Measurements from ENCODE around the gene PLA2R1. TPM values are rescaled to one million over a fixed set of nuclear protein-coding genes. Genes with fewer than 3 reads are reported as not detected.

Gene PLA2R1
- polyA plus RNA-seq, 1 of the 3 experiments (the other 2 are of a cell fraction) = not detected

DNA sequence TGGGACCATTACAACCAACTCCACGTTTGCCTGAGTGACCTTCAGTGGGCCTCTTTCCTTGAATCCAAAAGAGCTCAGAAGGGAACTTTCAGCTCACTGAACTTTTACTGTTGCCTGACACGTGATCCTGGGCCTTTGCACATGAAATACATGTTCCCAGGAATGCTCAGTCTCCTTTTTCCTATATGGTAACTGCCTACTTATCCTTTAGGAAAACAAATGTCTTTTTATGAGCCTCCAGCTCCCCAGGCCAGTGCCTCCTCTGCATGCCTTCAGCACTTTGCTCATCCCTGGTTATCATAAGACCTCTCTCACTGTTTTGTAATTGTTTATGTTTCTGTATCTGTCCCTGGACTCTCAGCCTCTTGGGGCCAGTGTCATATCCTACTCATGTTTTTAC, 5.1 kb downstream of the PLA2R1 start:
- TF ChIP-seq FOXM1 (IDR thresholded peaks at IDR 0.05; ENCODE audit: low read depth) (no peak), JUND (IDR thresholded peaks at IDR 0.05) (no peak), FOXJ3 (CRISPR knock-in tag; IDR thresholded peaks at IDR 0.05) (no peak), EP300 (IDR thresholded peaks at IDR 0.05; ENCODE audit: borderline replicate concordance in 1 of 2, low read depth in 1 of 2, low read length in 1 of 2) (no peak), GATA2 (CRISPR knock-in tag; IDR thresholded peaks at IDR 0.05) (no peak)
- no peaks in the 10 kb centered on the region for H3K9me2 ChIP-seq
- no peak overlapping the region for H3K9ac ChIP-seq
- no peak for DNase-seq
- H3F3A ChIP-seq (replicated peaks; ENCODE audit: insufficient read depth) = no peaks in the 10 kb centered on the region
- no peak overlapping the region for H3K27ac ChIP-seq (ENCODE audit: low read depth in 2 of 2, low read length in 1 of 2)
- H4K20me1 ChIP-seq (ENCODE audit: insufficient read depth) = no peaks in the 10 kb centered on the region
- H3K36me3 ChIP-seq (replicated peaks in 1 of 2; ENCODE audit: control insufficient read depth in 1 of 2, insufficient read depth in 2 of 2, low read length in 1 of 2) = no peaks in the 10 kb centered on the region
- ChIA-PET POLR2A (no interaction called here), CTCF (no interaction called here)
- WGBS (ENCODE audit: low lambda C conversion rate) = 13% methylated on average over 2 of the region's 2 CpGs
- no peaks in the 10 kb centered on the region for H3K79me2 ChIP-seq (ENCODE audit: insufficient read depth)
- H3K4me1 ChIP-seq (ENCODE audit: control insufficient read depth in 1 of 2, insufficient read depth in 2 of 2, low read depth in 1 of 2, low read length in 1 of 2) = no peaks in the 10 kb centered on the region
- H3K4me3 ChIP-seq (ENCODE audit: low read depth in 2 of 2, low read length in 1 of 2) = no peak overlapping the region
- no peak overlapping the region for H2AFZ ChIP-seq (ENCODE audit: low read depth)
- H3K9me3 ChIP-seq = no peaks in the 10 kb centered on the region
- H3K27me3 ChIP-seq (ENCODE audit: insufficient read depth) = no peaks in the 10 kb centered on the region; the same call in 1 of the 2 replicates
- no peak overlapping the region for H3K4me2 ChIP-seq

DNA sequence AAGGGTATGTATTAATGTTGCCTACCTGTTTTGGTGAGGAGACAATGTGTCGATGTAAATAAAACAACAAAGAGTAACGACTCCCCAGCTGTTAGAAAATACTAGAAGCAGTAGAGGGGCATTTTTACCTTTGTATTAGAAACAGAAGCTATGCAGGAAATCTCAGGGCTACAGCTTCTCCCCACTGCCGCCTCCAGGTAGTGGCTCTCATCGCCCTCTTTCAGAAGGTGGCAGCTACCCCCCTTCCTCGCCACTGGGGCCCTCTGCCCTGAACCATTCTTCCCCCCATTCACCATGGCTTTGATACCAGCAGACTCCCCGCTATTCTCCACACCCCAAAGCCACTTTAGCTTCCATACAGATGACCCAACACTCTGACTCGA, 6.7 kb downstream of the PLA2R1 start:
- H3K79me2 ChIP-seq (ENCODE audit: insufficient read depth) = no peaks in the 10 kb centered on the region
- DNase-seq = no peak
- H3K27ac ChIP-seq (ENCODE audit: low read depth in 2 of 2, low read length in 1 of 2) = no peak overlapping the region
- WGBS (ENCODE audit: low lambda C conversion rate) = 72% methylated on average over 7 of the region's 7 CpGs
- no peaks in the 10 kb centered on the region for H3K4me1 ChIP-seq (ENCODE audit: control insufficient read depth in 1 of 2, insufficient read depth in 2 of 2, low read depth in 1 of 2, low read length in 1 of 2)
- no peak overlapping the region for H2AFZ ChIP-seq (ENCODE audit: low read depth)
- no peaks in the 10 kb centered on the region for H3K36me3 ChIP-seq (replicated peaks in 1 of 2; ENCODE audit: control insufficient read depth in 1 of 2, insufficient read depth in 2 of 2, low read length in 1 of 2)
- TF ChIP-seq RXRA (IDR thresholded peaks at IDR 0.05; ENCODE audit: borderline replicate concordance, low read depth) (no peak), MXI1 (IDR thresholded peaks at IDR 0.05; ENCODE audit: low read depth, low read length) (no peak), EP300 (IDR thresholded peaks at IDR 0.05; ENCODE audit: borderline replicate concordance in 1 of 2, low read depth in 1 of 2, low read length in 1 of 2) (no peak), ELF1 (IDR thresholded peaks at IDR 0.05) (no peak), TCF12 (IDR thresholded peaks at IDR 0.05) (no peak), GATA2 (CRISPR knock-in tag; IDR thresholded peaks at IDR 0.05) (no peak), FOSL2 (IDR thresholded peaks at IDR 0.05; ENCODE audit: borderline replicate concordance, low read depth) (no peak), RFX5 (IDR thresholded peaks at IDR 0.05; ENCODE audit: low read length) (no peak), JUND (IDR thresholded peaks at IDR 0.05) (no peak), FOXJ3 (CRISPR knock-in tag; IDR thresholded peaks at IDR 0.05) (no peak), TEAD4 (IDR thresholded peaks at IDR 0.05; ENCODE audit: borderline replicate concordance, insufficient read depth) (no peak), RAD21 (IDR thresholded peaks at IDR 0.05; ENCODE audit: low read length) (no peak), NRF1 (IDR thresholded peaks at IDR 0.05; ENCODE audit: low read depth, low read length) (no peak), YY1 (IDR thresholded peaks at IDR 0.05; ENCODE audit: low read depth) (no peak)
- TF ChIP-seq, protein P1, sequence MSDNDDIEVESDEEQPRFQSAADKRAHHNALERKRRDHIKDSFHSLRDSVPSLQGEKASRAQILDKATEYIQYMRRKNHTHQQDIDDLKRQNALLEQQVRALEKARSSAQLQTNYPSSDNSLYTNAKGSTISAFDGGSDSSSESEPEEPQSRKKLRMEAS (IDR thresholded peaks at IDR 0.05; ENCODE audit: low read depth) = no peak
- TF ChIP-seq, protein P2, sequence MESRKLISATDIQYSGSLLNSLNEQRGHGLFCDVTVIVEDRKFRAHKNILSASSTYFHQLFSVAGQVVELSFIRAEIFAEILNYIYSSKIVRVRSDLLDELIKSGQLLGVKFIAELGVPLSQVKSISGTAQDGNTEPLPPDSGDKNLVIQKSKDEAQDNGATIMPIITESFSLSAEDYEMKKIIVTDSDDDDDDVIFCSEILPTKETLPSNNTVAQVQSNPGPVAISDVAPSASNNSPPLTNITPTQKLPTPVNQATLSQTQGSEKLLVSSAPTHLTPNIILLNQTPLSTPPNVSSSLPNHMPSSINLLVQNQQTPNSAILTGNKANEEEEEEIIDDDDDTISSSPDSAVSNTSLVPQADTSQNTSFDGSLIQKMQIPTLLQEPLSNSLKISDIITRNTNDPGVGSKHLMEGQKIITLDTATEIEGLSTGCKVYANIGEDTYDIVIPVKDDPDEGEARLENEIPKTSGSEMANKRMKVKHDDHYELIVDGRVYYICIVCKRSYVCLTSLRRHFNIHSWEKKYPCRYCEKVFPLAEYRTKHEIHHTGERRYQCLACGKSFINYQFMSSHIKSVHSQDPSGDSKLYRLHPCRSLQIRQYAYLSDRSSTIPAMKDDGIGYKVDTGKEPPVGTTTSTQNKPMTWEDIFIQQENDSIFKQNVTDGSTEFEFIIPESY (IDR thresholded peaks at IDR 0.05; ENCODE audit: borderline replicate concordance, low read depth) = no peak
- TF ChIP-seq, protein P3, sequence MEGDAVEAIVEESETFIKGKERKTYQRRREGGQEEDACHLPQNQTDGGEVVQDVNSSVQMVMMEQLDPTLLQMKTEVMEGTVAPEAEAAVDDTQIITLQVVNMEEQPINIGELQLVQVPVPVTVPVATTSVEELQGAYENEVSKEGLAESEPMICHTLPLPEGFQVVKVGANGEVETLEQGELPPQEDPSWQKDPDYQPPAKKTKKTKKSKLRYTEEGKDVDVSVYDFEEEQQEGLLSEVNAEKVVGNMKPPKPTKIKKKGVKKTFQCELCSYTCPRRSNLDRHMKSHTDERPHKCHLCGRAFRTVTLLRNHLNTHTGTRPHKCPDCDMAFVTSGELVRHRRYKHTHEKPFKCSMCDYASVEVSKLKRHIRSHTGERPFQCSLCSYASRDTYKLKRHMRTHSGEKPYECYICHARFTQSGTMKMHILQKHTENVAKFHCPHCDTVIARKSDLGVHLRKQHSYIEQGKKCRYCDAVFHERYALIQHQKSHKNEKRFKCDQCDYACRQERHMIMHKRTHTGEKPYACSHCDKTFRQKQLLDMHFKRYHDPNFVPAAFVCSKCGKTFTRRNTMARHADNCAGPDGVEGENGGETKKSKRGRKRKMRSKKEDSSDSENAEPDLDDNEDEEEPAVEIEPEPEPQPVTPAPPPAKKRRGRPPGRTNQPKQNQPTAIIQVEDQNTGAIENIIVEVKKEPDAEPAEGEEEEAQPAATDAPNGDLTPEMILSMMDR (IDR thresholded peaks at IDR 0.05) = no peak
- TF ChIP-seq, protein P4, sequence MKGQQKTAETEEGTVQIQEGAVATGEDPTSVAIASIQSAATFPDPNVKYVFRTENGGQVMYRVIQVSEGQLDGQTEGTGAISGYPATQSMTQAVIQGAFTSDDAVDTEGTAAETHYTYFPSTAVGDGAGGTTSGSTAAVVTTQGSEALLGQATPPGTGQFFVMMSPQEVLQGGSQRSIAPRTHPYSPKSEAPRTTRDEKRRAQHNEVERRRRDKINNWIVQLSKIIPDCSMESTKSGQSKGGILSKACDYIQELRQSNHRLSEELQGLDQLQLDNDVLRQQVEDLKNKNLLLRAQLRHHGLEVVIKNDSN (IDR thresholded peaks at IDR 0.05; ENCODE audit: borderline replicate concordance, low read depth) = no peak
- H3K9me2 ChIP-seq = no peaks in the 10 kb centered on the region
- H3K4me3 ChIP-seq (ENCODE audit: low read depth in 2 of 2, low read length in 1 of 2) = no peak overlapping the region
- H3K4me2 ChIP-seq = no peak overlapping the region
- CTCF ChIA-PET = no interaction called here
- H3K9ac ChIP-seq = no peak overlapping the region
- H4K20me1 ChIP-seq (ENCODE audit: insufficient read depth) = no peaks in the 10 kb centered on the region
- H3K9me3 ChIP-seq = no peaks in the 10 kb centered on the region
- POLR2A ChIA-PET = no interaction called here
- peaks cover 1% of the 10 kb centered on the region; the same call in 1 of the 2 replicates for H3K27me3 ChIP-seq (ENCODE audit: insufficient read depth)
- H3F3A ChIP-seq (replicated peaks; ENCODE audit: insufficient read depth) = no peaks in the 10 kb centered on the region

Measured in SK-N-SH (cell line).